ENCODE results near the gene CFAP43. TPM values are rescaled to one million over a fixed set of nuclear protein-coding genes. Genes with fewer than 3 reads are reported as not detected.
A peak's percentile ranks its signal among the peaks of the same experiment; 100 is the strongest.

The CFAP43 gene
- total RNA-seq, 4 donors from 2014 or later, result 0.17 to 0.33 TPM; not detected in 2

GRCh38 chr10:104235801-104236200, 3.6 kb upstream of the CFAP43 start:
- Histone ChIP-seq H3K36me3 (no peaks in the 10 kb centered on the region), H3K27me3 (peaks cover 0 to 4% (median 0%) of the 10 kb centered on the region in 4 donors), H3K4me1 (peaks cover 11 to 15% (median 13%) of the 10 kb centered on the region in 4 donors), H3K4me3 (no peak overlapping the region), H3K9me3 (no peaks in the 10 kb centered on the region), H3K27ac (replicated peaks in 1 of 4) (no peak overlapping the region)
- DNase-seq (ENCODE audit: extremely low spot score), result no peak
- intact Hi-C loops (cut with DNase I), result no loop called here
- 82% methylated on average over 3 of the region's 3 CpGs for WGBS
- TF ChIP-seq EP300 (IDR thresholded peaks at IDR 0.05) (no peak), POLR2AphosphoS5 (IDR thresholded peaks at IDR 0.05) (no peak), POLR2A (IDR thresholded peaks at IDR 0.05; ENCODE audit: low read depth) (no peak)
- TF ChIP-seq, protein P1, sequence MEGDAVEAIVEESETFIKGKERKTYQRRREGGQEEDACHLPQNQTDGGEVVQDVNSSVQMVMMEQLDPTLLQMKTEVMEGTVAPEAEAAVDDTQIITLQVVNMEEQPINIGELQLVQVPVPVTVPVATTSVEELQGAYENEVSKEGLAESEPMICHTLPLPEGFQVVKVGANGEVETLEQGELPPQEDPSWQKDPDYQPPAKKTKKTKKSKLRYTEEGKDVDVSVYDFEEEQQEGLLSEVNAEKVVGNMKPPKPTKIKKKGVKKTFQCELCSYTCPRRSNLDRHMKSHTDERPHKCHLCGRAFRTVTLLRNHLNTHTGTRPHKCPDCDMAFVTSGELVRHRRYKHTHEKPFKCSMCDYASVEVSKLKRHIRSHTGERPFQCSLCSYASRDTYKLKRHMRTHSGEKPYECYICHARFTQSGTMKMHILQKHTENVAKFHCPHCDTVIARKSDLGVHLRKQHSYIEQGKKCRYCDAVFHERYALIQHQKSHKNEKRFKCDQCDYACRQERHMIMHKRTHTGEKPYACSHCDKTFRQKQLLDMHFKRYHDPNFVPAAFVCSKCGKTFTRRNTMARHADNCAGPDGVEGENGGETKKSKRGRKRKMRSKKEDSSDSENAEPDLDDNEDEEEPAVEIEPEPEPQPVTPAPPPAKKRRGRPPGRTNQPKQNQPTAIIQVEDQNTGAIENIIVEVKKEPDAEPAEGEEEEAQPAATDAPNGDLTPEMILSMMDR (IDR thresholded peaks at IDR 0.05), result no peak

- H3K27me3 ChIP-seq, result peaks cover 0 to 4% (median 0%) of the 10 kb centered on the region in 4 donors
- intact Hi-C loops (cut with DNase I), result no loop called here
- no peak for TF ChIP-seq POLR2A (IDR thresholded peaks at IDR 0.05; ENCODE audit: low read depth)
- no peak for TF ChIP-seq EP300 (IDR thresholded peaks at IDR 0.05)
- TF ChIP-seq, protein P1 (IDR thresholded peaks at IDR 0.05), result no peak
- no peak for TF ChIP-seq POLR2AphosphoS5 (IDR thresholded peaks at IDR 0.05)
These were observed 2.8 kb upstream of the CFAP43 start for GRCh38 chr10:104234934-104235333.

DNA sequence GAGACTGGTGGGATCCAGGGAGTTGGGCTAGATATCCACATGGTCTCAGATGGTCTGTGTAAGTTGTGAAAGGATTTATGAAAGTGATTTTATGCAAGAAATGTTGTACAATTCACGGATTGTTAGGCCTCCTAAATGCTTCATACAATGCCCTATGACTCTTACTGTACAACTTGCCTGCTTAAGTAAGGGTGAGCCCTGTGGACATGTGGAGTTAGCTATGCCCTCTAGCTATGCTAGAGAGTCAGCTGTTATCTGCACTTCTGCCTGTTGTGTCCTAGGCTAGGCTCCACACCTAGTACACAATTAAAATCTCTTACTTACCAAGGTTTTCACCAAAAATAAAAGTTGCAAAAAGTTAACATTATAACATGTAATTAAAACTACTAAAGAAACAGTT, 1.7 kb upstream of the CFAP43 start:
- TF ChIP-seq POLR2A (IDR thresholded peaks at IDR 0.05; ENCODE audit: low read depth), result no peak
- no peak for TF ChIP-seq EP300 (IDR thresholded peaks at IDR 0.05)
- no peak for TF ChIP-seq POLR2AphosphoS5 (IDR thresholded peaks at IDR 0.05)

More at GRCh38 chr10:104234934-104235333, 2.8 kb upstream of the CFAP43 start:
- WGBS, result 82% methylated on average over 1 of the region's 1 CpG
- DNase-seq (ENCODE audit: extremely low spot score), result no peak
- H3K4me1 ChIP-seq, result peaks cover 11 to 15% (median 13%) of the 10 kb centered on the region in 4 donors
- no peaks in the 10 kb centered on the region for H3K36me3 ChIP-seq
- H3K4me3 ChIP-seq, result no peak overlapping the region
- H3K9me3 ChIP-seq, result no peaks in the 10 kb centered on the region
- no peak overlapping the region for H3K27ac ChIP-seq (replicated peaks in 1 of 4)

GRCh38 chr10:104232613-104233102, 494 bp upstream of the CFAP43 start:
- no peaks in the 10 kb centered on the region for H3K36me3 ChIP-seq
- peaks cover 0 to 4% (median 0%) of the 10 kb centered on the region in 4 donors for H3K27me3 ChIP-seq
- intact Hi-C loops (cut with DNase I), result no loop called here
- peaks cover 11 to 15% (median 13%) of the 10 kb centered on the region in 4 donors for H3K4me1 ChIP-seq
- no peak overlapping the region for H3K27ac ChIP-seq (replicated peaks in 1 of 4)
- H3K4me3 ChIP-seq, result peak overlapping the region; percentile 81 to 92 (median 87)
- WGBS, result 14% methylated on average over 20 of the region's 20 CpGs
- no peak for DNase-seq (ENCODE audit: extremely low spot score)
- H3K9me3 ChIP-seq, result no peaks in the 10 kb centered on the region
- TF ChIP-seq, protein P1 (IDR thresholded peaks at IDR 0.05), result no peak
- TF ChIP-seq EP300 (IDR thresholded peaks at IDR 0.05) (no peak), POLR2AphosphoS5 (IDR thresholded peaks at IDR 0.05) (no peak), POLR2A (IDR thresholded peaks at IDR 0.05; ENCODE audit: low read depth) (no peak)

More for the DNA sequence above, 1.7 kb upstream of the CFAP43 start:
- H3K36me3 ChIP-seq, result no peaks in the 10 kb centered on the region
- peaks cover 11 to 15% (median 13%) of the 10 kb centered on the region in 4 donors for H3K4me1 ChIP-seq
- H3K4me3 ChIP-seq, result no peak overlapping the region
- no peak for DNase-seq (ENCODE audit: extremely low spot score)
- no peak overlapping the region for H3K27ac ChIP-seq (replicated peaks in 1 of 4)
- WGBS, result 77% methylated on average over 1 of the region's 1 CpG
- no peaks in the 10 kb centered on the region for H3K9me3 ChIP-seq
- intact Hi-C loops (cut with DNase I), result no loop called here
- peaks cover 0 to 4% (median 0%) of the 10 kb centered on the region in 4 donors for H3K27me3 ChIP-seq

- no peak for DNase-seq (ENCODE audit: extremely low spot score)
- intact Hi-C loops (cut with DNase I), result no loop called here
- no peak overlapping the region for H3K4me3 ChIP-seq
- peaks cover 11 to 15% (median 13%) of the 10 kb centered on the region in 4 donors for H3K4me1 ChIP-seq
- no peak overlapping the region for H3K27ac ChIP-seq (replicated peaks in 1 of 4)
- no peaks in the 10 kb centered on the region for H3K9me3 ChIP-seq
- no peaks in the 10 kb centered on the region for H3K36me3 ChIP-seq
- WGBS, result 69% methylated on average over 4 of the region's 4 CpGs
- TF ChIP-seq, protein P1 (IDR thresholded peaks at IDR 0.05), result no peak
- peaks cover 0 to 3% (median 0%) of the 10 kb centered on the region in 4 donors for H3K27me3 ChIP-seq
These were observed 1.7 kb downstream of the CFAP43 start for GRCh38 chr10:104230490-104230889.

All from esophagus muscularis mucosa (tissue), 4 donors.